AG04450 (cell line): ENCODE results near the gene SEMA6A. TPM values are rescaled to one million over a fixed set of nuclear protein-coding genes. Genes with fewer than 3 reads are reported as not detected.

Source experiments
- CTCF ChIA-PET: fragments of 300-600, 350-600 bp; formaldehyde crosslinking; extraction: SDS; loops from one replicate; lab custom pipeline; 2022; ENCODE audit warnings: antibody characterized with exemption, inconsistent platforms; lab: Charles Lee
- POLR2A ChIA-PET: fragments of 350-600 bp; formaldehyde crosslinking; extraction: SDS; loops from one replicate; lab custom pipeline; 2021; ENCODE audit warnings: antibody characterized with exemption, inconsistent platforms; lab: Yijun Ruan, JAX
- DNase-seq: peaks from one replicate; pipeline ENCODE4 v3.0.0-alpha.2; 2011; ENCODE audit warnings: low read depth, low spot score
- H3K27ac ChIP-seq: one replicate; pipeline ENCODE4 v1.5.1; 2012; ENCODE audit warnings: low read depth, low read length, control low read depth
- H3K27me3 ChIP-seq: one replicate; pipeline ENCODE4 v1.6.0; 2012; ENCODE audit warnings: low read length; ENCODE audit not compliant: control insufficient read depth, insufficient read depth
- H3K4me3 ChIP-seq: 2 replicates; pipeline ENCODE4 v1.5.1; 2011; ENCODE audit warnings: mild to moderate bottlenecking, low read depth, low read length, control low read depth
- H3K9me3 ChIP-seq: 2 replicates; pipeline ENCODE4 v1.5.1; 2012; ENCODE audit warnings: low read length; ENCODE audit not compliant: control insufficient read depth, insufficient read depth
- CTCF ChIP-seq: IDR thresholded peaks from 2 replicates; pipeline ENCODE4 v1.5.1; 2011; ENCODE audit warnings: low read depth, low read length, control low read depth, inconsistent platforms
- polyA plus RNA-seq: library from polyadenylated mRNA; depleted of rRNA; stranded (reverse); fragments of >200 nt; gene quantifications from 2 replicates; pipeline ENCODE4 v1.2.3, GENCODE V29; 2011

Gene SEMA6A
- polyA plus RNA-seq, 1 experiment = 0.17 TPM

- TF ChIP-seq CTCF = no peak
- no peak overlapping the region for H3K4me3 ChIP-seq
- CTCF ChIA-PET = no interaction called here
- no peak for DNase-seq
- POLR2A ChIA-PET = no interaction called here
- no peaks in the 10 kb centered on the region for H3K27me3 ChIP-seq
- H3K27ac ChIP-seq = no peak overlapping the region
- no peaks in the 10 kb centered on the region for H3K9me3 ChIP-seq
These were observed 26.3 kb upstream of the SEMA6A start for GRCh38 chr5:116600876-116601275.

GRCh38 chr5:116598911-116599310 lies 24.3 kb upstream of the SEMA6A start:
- ChIA-PET POLR2A (no interaction called here), CTCF (no interaction called here)
- H3K27ac ChIP-seq = no peak overlapping the region
- H3K4me3 ChIP-seq = no peak overlapping the region
- no peaks in the 10 kb centered on the region for H3K9me3 ChIP-seq
- DNase-seq = no peak
- no peak for TF ChIP-seq CTCF
- no peaks in the 10 kb centered on the region for H3K27me3 ChIP-seq

- CTCF ChIA-PET = no interaction called here
- TF ChIP-seq CTCF = no peak
These were observed 20.9 kb upstream of the SEMA6A start for GRCh38 chr5:116595498-116595897.

GRCh38 chr5:116593340-116593739 lies 18.7 kb upstream of the SEMA6A start:
- H3K27me3 ChIP-seq = no peaks in the 10 kb centered on the region
- H3K27ac ChIP-seq = no peak overlapping the region
- TF ChIP-seq CTCF = no peak
- POLR2A ChIA-PET = no interaction called here
- H3K4me3 ChIP-seq = no peak overlapping the region
- DNase-seq = no peak
- H3K9me3 ChIP-seq = no peaks in the 10 kb centered on the region
- CTCF ChIA-PET = no interaction called here

More at GRCh38 chr5:116595498-116595897, 20.9 kb upstream of the SEMA6A start:
- Histone ChIP-seq H3K27me3 (no peaks in the 10 kb centered on the region), H3K4me3 (no peak overlapping the region), H3K27ac (no peak overlapping the region), H3K9me3 (no peaks in the 10 kb centered on the region)
- no peak for DNase-seq
- POLR2A ChIA-PET = no interaction called here

- Histone ChIP-seq H3K9me3 (no peaks in the 10 kb centered on the region), H3K27ac (no peak overlapping the region), H3K27me3 (no peaks in the 10 kb centered on the region), H3K4me3 (no peak overlapping the region)
- no peak for TF ChIP-seq CTCF
- POLR2A ChIA-PET = no interaction called here
- CTCF ChIA-PET = no interaction called here
- no peak for DNase-seq
These were observed 10.6 kb upstream of the SEMA6A start for GRCh38 chr5:116585227-116585626.
